ENCODE data around the gene TCF25. TPM values are rescaled to one million over a fixed set of nuclear protein-coding genes. Genes with fewer than 3 reads are reported as not detected.

The TCF25 gene
- total RNA-seq, 1 donor from 2014 or later = 193 TPM

- no peak overlapping the region for H3K27ac Mint-ChIP-seq (ENCODE audit: unreplicated experiment)
- peak; percentile 62 for DNase-seq (ENCODE audit: low read depth)
Measured at GRCh38 chr16:89890200-89890599, 16.8 kb downstream of the TCF25 start.

DNA sequence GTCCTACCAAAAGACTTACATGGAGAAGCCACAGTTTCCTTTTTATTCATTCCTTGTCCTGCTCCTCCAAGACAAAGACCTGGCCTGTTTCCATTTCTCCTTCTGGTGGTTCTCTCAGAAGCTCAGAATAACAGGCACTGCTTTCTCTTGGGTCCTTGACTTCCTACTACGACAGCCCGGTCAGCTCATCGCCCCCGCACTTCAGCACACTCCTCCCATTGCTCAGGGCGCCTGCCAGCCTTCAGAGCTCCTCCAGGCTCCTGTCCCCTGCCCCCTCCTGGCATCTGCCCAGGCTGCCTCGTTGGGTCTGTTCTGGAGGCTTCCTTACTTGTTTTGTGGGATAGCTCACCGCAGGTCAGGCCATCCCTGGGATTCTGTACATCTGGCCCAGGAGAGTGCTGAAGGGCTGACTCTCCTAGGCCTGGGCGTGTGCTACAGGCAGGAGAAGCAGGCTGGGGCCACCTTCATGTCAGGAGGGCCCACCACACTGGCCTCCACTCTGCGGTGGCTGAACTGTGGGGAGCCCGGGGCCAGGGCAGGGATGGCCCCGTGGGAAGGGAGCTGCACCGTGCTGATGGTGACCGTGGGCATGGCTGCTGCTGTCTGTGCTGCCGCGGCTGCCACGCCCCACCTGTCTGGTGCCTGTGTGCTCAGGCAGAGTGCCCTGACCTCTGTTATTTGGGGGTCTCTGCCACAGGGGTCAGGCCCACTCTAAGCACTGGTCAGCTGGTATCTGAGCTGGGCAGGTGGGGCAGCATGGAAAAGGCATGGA, 17.7 kb downstream of the TCF25 start:
- H3K27me3 Mint-ChIP-seq (ENCODE audit: low read depth, unreplicated experiment) = no peaks in the 10 kb centered on the region
- Histone ChIP-seq H2AFZ (ENCODE audit: low read depth, low read length) (no peak overlapping the region), H3K27ac (ENCODE audit: low read depth, low read length) (no peak overlapping the region), H3K9ac (ENCODE audit: low read length) (no peak overlapping the region), H3K4me2 (ENCODE audit: low read length) (no peak overlapping the region), H3K4me3 (ENCODE audit: insufficient read depth, low read depth, low read length) (no peak overlapping the region), H3K79me2 (ENCODE audit: insufficient read depth, low read length) (peaks cover 24% of the 10 kb centered on the region), H3K27me3 (ENCODE audit: insufficient read depth, low read length) (no peaks in the 10 kb centered on the region), H4K20me1 (ENCODE audit: insufficient read depth, low read length) (peaks cover 67% of the 10 kb centered on the region), H3K9me3 (ENCODE audit: insufficient read depth, low read depth, low read length) (no peaks in the 10 kb centered on the region), H3K4me1 (ENCODE audit: insufficient read depth, low read length) (no peaks in the 10 kb centered on the region), H3K36me3 (ENCODE audit: insufficient read depth, low read length) (peaks cover 43% of the 10 kb centered on the region)
- H3K36me3 Mint-ChIP-seq (ENCODE audit: low read depth, unreplicated experiment) = peaks cover 21% of the 10 kb centered on the region
- TF ChIP-seq CTCF (IDR thresholded peaks at IDR 0.05; ENCODE audit: insufficient read depth, low read depth, low read length) (no peak), EZH2 (IDR thresholded peaks at IDR 0.05; ENCODE audit: insufficient read depth, low read length) (no peak)
- FAIRE-seq (no peak), DNase-seq (ENCODE audit: low read depth) (peak; percentile 23)
- no peaks in the 10 kb centered on the region for H3K9me3 Mint-ChIP-seq (ENCODE audit: unreplicated experiment)
- H3K4me3 Mint-ChIP-seq (ENCODE audit: unreplicated experiment) = peak overlapping the region; percentile 57
- H3K27ac Mint-ChIP-seq (ENCODE audit: unreplicated experiment) = peak overlapping the region; percentile 72
- peaks cover 3% of the 10 kb centered on the region for H3K4me1 Mint-ChIP-seq (ENCODE audit: low read depth, unreplicated experiment)

More at GRCh38 chr16:89890200-89890599, 16.8 kb downstream of the TCF25 start:
- Histone ChIP-seq H3K79me2 (ENCODE audit: insufficient read depth, low read length) (peaks cover 18% of the 10 kb centered on the region), H3K4me3 (ENCODE audit: insufficient read depth, low read depth, low read length) (no peak overlapping the region), H2AFZ (ENCODE audit: low read depth, low read length) (no peak overlapping the region), H3K4me2 (ENCODE audit: low read length) (no peak overlapping the region), H3K4me1 (ENCODE audit: insufficient read depth, low read length) (no peaks in the 10 kb centered on the region), H3K36me3 (ENCODE audit: insufficient read depth, low read length) (peaks cover 41% of the 10 kb centered on the region), H3K27me3 (ENCODE audit: insufficient read depth, low read length) (no peaks in the 10 kb centered on the region), H3K9me3 (ENCODE audit: insufficient read depth, low read depth, low read length) (no peaks in the 10 kb centered on the region), H4K20me1 (ENCODE audit: insufficient read depth, low read length) (peaks cover 62% of the 10 kb centered on the region), H3K9ac (ENCODE audit: low read length) (no peak overlapping the region), H3K27ac (ENCODE audit: low read depth, low read length) (no peak overlapping the region)
- Mint-ChIP-seq H3K4me3 (ENCODE audit: unreplicated experiment) (no peak overlapping the region), H3K4me1 (ENCODE audit: low read depth, unreplicated experiment) (peaks cover 3% of the 10 kb centered on the region), H3K36me3 (ENCODE audit: low read depth, unreplicated experiment) (peaks cover 23% of the 10 kb centered on the region), H3K27me3 (ENCODE audit: low read depth, unreplicated experiment) (no peaks in the 10 kb centered on the region), H3K9me3 (ENCODE audit: unreplicated experiment) (no peaks in the 10 kb centered on the region)
- TF ChIP-seq CTCF (IDR thresholded peaks at IDR 0.05; ENCODE audit: insufficient read depth, low read depth, low read length) = no peak
- no peak for TF ChIP-seq EZH2 (IDR thresholded peaks at IDR 0.05; ENCODE audit: insufficient read depth, low read length)
- FAIRE-seq = no peak

DNA sequence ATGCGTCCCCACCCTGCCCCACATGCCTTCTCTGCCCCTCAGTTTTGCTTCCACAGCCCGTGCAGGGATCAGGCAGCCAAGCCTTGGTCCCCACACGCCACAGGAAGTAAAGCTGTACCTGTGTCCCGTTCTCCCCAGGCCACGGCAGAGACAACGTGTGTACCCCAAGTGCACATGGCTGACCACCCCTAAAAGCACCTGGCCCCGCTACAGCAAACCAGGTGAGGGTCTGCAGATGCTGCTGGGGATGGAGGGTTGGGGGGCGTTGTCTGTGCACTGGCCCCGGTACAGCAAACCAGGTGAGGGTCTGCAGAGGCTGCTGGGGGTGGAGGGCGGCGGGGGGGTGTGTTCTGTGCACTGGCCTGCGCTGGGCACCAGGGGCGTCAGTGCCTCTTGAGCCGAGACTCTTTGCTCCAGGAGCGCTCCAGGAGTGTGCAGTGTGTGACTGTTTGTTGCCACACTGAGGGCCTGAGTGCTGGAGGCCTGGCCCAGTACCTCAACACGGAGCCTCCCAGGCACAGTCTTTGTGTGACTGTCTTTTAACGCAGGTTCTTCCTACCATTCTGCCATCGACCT, 18.8 kb downstream of the TCF25 start:
- peaks cover 21% of the 10 kb centered on the region for H3K36me3 Mint-ChIP-seq (ENCODE audit: low read depth, unreplicated experiment)
- Histone ChIP-seq H3K4me1 (ENCODE audit: insufficient read depth, low read length) (no peaks in the 10 kb centered on the region), H2AFZ (ENCODE audit: low read depth, low read length) (no peak overlapping the region), H3K9ac (ENCODE audit: low read length) (no peak overlapping the region), H3K4me3 (ENCODE audit: insufficient read depth, low read depth, low read length) (no peak overlapping the region), H3K27ac (ENCODE audit: low read depth, low read length) (no peak overlapping the region), H3K79me2 (ENCODE audit: insufficient read depth, low read length) (peaks cover 24% of the 10 kb centered on the region), H3K9me3 (ENCODE audit: insufficient read depth, low read depth, low read length) (no peaks in the 10 kb centered on the region), H3K27me3 (ENCODE audit: insufficient read depth, low read length) (no peaks in the 10 kb centered on the region), H4K20me1 (ENCODE audit: insufficient read depth, low read length) (peaks cover 68% of the 10 kb centered on the region), H3K4me2 (ENCODE audit: low read length) (no peak overlapping the region), H3K36me3 (ENCODE audit: insufficient read depth, low read length) (peaks cover 49% of the 10 kb centered on the region)
- H3K27me3 Mint-ChIP-seq (ENCODE audit: low read depth, unreplicated experiment) = no peaks in the 10 kb centered on the region
- no peak overlapping the region for H3K4me3 Mint-ChIP-seq (ENCODE audit: unreplicated experiment)
- no peaks in the 10 kb centered on the region for H3K9me3 Mint-ChIP-seq (ENCODE audit: unreplicated experiment)
- FAIRE-seq = no peak
- TF ChIP-seq CTCF (IDR thresholded peaks at IDR 0.05; ENCODE audit: insufficient read depth, low read depth, low read length) (no peak), EZH2 (IDR thresholded peaks at IDR 0.05; ENCODE audit: insufficient read depth, low read length) (no peak)
- no peak overlapping the region for H3K27ac Mint-ChIP-seq (ENCODE audit: unreplicated experiment)
- no peak for DNase-seq (ENCODE audit: low read depth)
- peaks cover 3% of the 10 kb centered on the region for H3K4me1 Mint-ChIP-seq (ENCODE audit: low read depth, unreplicated experiment)

All from astrocyte (in vitro differentiated cells and primary cell).